GM18508 (cell line): ENCODE results near the gene ZDHHC17.

Source experiments
- ATAC-seq: cut with Tn5 transposase; IDR thresholded peaks from one replicate; pipeline ENCODE4 v1.9.1; 2021; ENCODE audit warnings: moderate number of reproducible peaks; ENCODE audit not compliant: insufficient read depth, unreplicated experiment

Gene ZDHHC17

DNA sequence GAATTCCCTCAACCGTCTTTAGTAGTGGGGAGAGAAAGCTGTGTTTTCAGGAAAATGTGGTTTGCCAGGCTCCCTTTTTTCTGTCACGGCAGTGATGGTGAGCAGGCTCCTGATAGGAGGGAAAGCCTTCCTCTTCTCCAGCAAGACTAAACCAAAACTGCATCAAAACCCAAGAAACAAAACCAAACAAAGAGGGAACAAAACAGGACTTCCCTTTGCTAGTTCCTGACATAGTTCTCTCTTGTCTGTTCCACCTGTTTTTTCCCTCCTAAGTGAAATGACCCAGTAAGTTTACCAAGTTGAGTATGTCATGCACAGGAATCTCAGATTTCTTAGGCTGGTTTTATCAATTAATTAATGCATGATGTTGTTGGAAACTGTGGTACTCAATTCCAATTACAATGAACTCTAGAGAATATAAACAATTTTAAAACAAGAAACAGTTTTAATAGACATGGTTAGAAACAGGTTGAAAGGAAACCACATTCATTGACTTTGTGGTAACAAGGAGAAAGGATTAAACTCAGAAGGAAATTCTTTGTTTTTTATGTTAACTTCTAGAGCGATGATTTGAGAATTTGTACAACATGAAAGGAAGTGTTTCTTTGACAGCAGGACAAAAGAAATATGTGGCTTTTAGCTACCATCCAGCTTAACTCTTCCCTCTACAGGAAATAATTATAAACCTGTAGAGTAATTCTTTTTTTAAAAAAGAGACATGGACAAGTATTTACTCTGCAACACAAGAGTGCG is 137.9 kb downstream of the ZDHHC17 start:
- no peak for ATAC-seq
